SK-N-SH (cell line): ENCODE data around the gene ATP6V0C. TPM values are rescaled to one million over a fixed set of nuclear protein-coding genes. Genes with fewer than 3 reads are reported as not detected.

Experiments used
- ELF1 ChIP-seq: IDR thresholded peaks from 2 replicates; pipeline ENCODE4 v1.4.0; 2012
- FOSL2 ChIP-seq: IDR thresholded peaks from 2 replicates; pipeline ENCODE4 v1.4.0; 2012; ENCODE audit warnings: low read depth, mild to moderate bottlenecking, moderate library complexity, borderline replicate concordance
- FOXM1 ChIP-seq: IDR thresholded peaks from 2 replicates; pipeline ENCODE4 v1.4.0; 2012; ENCODE audit warnings: low read depth, mild to moderate bottlenecking
- GATA2 ChIP-seq: sonication (generic); formaldehyde crosslinking; IDR thresholded peaks from 2 replicates; pipeline ENCODE4 v1.5.0; 2020; ENCODE audit warnings: mild to moderate bottlenecking, missing genetic modification reagents
- IRF3 ChIP-seq: fragments of 150-350 bp; IDR thresholded peaks from 2 replicates; pipeline ENCODE4 v1.6.1; 2016; ENCODE audit warnings: mild to moderate bottlenecking, low read depth, low read length
- JUND ChIP-seq: IDR thresholded peaks from 2 replicates; pipeline ENCODE4 v1.4.0; 2012
- MAX ChIP-seq: IDR thresholded peaks from 2 replicates; pipeline ENCODE4 v1.4.0; 2012; ENCODE audit warnings: low read depth
- MXI1 ChIP-seq: IDR thresholded peaks from 2 replicates; pipeline ENCODE4 v1.6.1; 2012; ENCODE audit warnings: mild to moderate bottlenecking, low read depth, low read length, improper control_type of control experiment
- NFIC ChIP-seq: IDR thresholded peaks from 2 replicates; pipeline ENCODE4 v1.4.0; 2012; ENCODE audit warnings: borderline replicate concordance
- POLR2AphosphoS5 ChIP-seq: IDR thresholded peaks from 2 replicates; pipeline ENCODE4 v1.6.1; 2012; ENCODE audit warnings: low read depth, low read length
- RAD21 ChIP-seq: IDR thresholded peaks from 2 replicates; pipeline ENCODE4 v1.6.1; 2012; ENCODE audit warnings: mild to moderate bottlenecking, low read length
- REST ChIP-seq: IDR thresholded peaks from 2 replicates; pipeline ENCODE4 v1.6.1; 2012; ENCODE audit warnings: mild to moderate bottlenecking, low read depth, low read length, moderate library complexity
- RFX5 ChIP-seq: IDR thresholded peaks from 2 replicates; pipeline ENCODE4 v1.6.1; 2012; ENCODE audit warnings: mild to moderate bottlenecking, improper control_type of control experiment, low read length
- RXRA ChIP-seq: IDR thresholded peaks from 2 replicates; pipeline ENCODE4 v1.4.0; 2012; ENCODE audit warnings: low read depth, mild to moderate bottlenecking, borderline replicate concordance
- TCF12 ChIP-seq: IDR thresholded peaks from 2 replicates; pipeline ENCODE4 v1.4.0; 2012
- TEAD4 ChIP-seq: IDR thresholded peaks from 2 replicates; pipeline ENCODE4 v1.4.0; 2012; ENCODE audit warnings: mild to moderate bottlenecking, borderline replicate concordance; ENCODE audit not compliant: insufficient read depth
- USF2 ChIP-seq: fragments of 150-350 bp; IDR thresholded peaks from 2 replicates; pipeline ENCODE4 v1.6.1; 2017; ENCODE audit warnings: antibody characterized with exemption, low read length, low read depth, borderline replicate concordance
- polyA plus RNA-seq, 3 experiments: library from polyadenylated mRNA; depleted of rRNA; stranded (reverse); fragments of >200 nt; gene quantifications; 2 replicates each; pipeline ENCODE4 v1.2.3, GENCODE V29; 2012

Gene ATP6V0C
- polyA plus RNA-seq, 1 of the 3 experiments (the other 2 are of a cell fraction), result 80.1 TPM

- TF ChIP-seq REST, result no peak
- TF ChIP-seq USF2, result no peak
- TF ChIP-seq TCF12, result 0 out of 2 replicates have a peak, but pooled peaks have one; percentile 1
- TF ChIP-seq RXRA, result no peak
- no peak for TF ChIP-seq TEAD4
- TF ChIP-seq POLR2AphosphoS5, result peak; percentile 44
- no peak for TF ChIP-seq FOSL2
- TF ChIP-seq ELF1, result no peak
- TF ChIP-seq IRF3, result no peak
- TF ChIP-seq RAD21, result 0 out of 2 replicates have a peak, but pooled peaks have one; percentile 8
- TF ChIP-seq RFX5, result no peak
- no peak for TF ChIP-seq NFIC
- peak; percentile 62 for TF ChIP-seq MAX
- no peak for TF ChIP-seq FOXM1
- no peak for TF ChIP-seq GATA2 (CRISPR knock-in tag)
- no peak for TF ChIP-seq JUND
- peak; percentile 61; the same call in 1 of the 2 replicates for TF ChIP-seq MXI1
Measured at GRCh38 chr16:2467528-2468232, 46.1 kb upstream of the ATP6V0C start (continued).
